H1 (cell line): Measurements from ENCODE around the gene ESRP2. TPM values are rescaled to one million over a fixed set of nuclear protein-coding genes. Genes with fewer than 3 reads are reported as not detected.

Experiments used
- CTCF ChIA-PET: fragments of 300-600 bp; sonication (Branson Sonifier 250); formaldehyde crosslinking; loops from one replicate; lab custom pipeline; 2021; ENCODE audit not compliant: partially characterized antibody; lab: Charles Lee
- POLR2A ChIA-PET: fragments of 300-600 bp; sonication (Branson Sonifier 250); formaldehyde crosslinking; loops from one replicate; lab custom pipeline; 2021; ENCODE audit warnings: inconsistent platforms; ENCODE audit not compliant: partially characterized antibody; lab: Charles Lee
- DNase-seq, 2 experiments: peaks; one replicate each; pipeline versions ENCODE4 v3.0.0 to v3.0.0-alpha.2; 2010 to 2022; ENCODE audit warnings: low spot score in 2 of 2, low read depth in 1 of 2, mixed read lengths in 1 of 2
- FAIRE-seq: peaks from 2 replicates; lab custom pipeline; 2011; peaks lifted over from hg19 to GRCh38; lab: Jason Lieb, UNC
- H2AFZ ChIP-seq: 2 replicates; pipeline ENCODE4 v1.8.1; 2012; ENCODE audit warnings: low read length, inconsistent platforms
- H2AK5ac ChIP-seq: 2 replicates; pipeline ENCODE4 v1.6.1; 2013; ENCODE audit warnings: low read depth, low read length
- H2BK120ac ChIP-seq: replicated peaks from 2 replicates; pipeline ENCODE3; 2013; ENCODE audit warnings: low read depth, low read length, inconsistent platforms
- H2BK12ac ChIP-seq: 2 replicates; pipeline ENCODE4 v1.6.1; 2013; ENCODE audit warnings: low read depth, low read length
- H2BK15ac ChIP-seq: 2 replicates; pipeline ENCODE4 v1.6.1; 2013; ENCODE audit warnings: low read length
- H2BK20ac ChIP-seq: 2 replicates; pipeline ENCODE4 v1.6.1; 2013; ENCODE audit warnings: low read length
- H2BK5ac ChIP-seq: 2 replicates; pipeline ENCODE4 v1.6.1; 2013; ENCODE audit warnings: low read depth, low read length
- H3K14ac ChIP-seq: 2 replicates; pipeline ENCODE4 v1.6.1; 2013; ENCODE audit warnings: inconsistent platforms; ENCODE audit not compliant: insufficient read length
- H3K18ac ChIP-seq: 2 replicates; pipeline ENCODE4 v1.6.1; 2013; ENCODE audit warnings: low read length; ENCODE audit errors: extremely low read depth
- H3K23ac ChIP-seq: 2 replicates; pipeline ENCODE4 v1.6.1; 2013; ENCODE audit warnings: inconsistent platforms; ENCODE audit not compliant: insufficient read length
- H3K23me2 ChIP-seq: 2 replicates; pipeline ENCODE4 v1.6.1; 2013; ENCODE audit warnings: low read depth, low read length
- H3K27ac ChIP-seq: 2 replicates; pipeline ENCODE4 v1.6.1; 2011; ENCODE audit warnings: low read depth, low read length, inconsistent platforms
- H3K27me3 ChIP-seq, 4 experiments: replicated peaks in 1 of 4; 1 replicate in 1 of 4; 2 replicates in 3 of 4; pipeline versions ENCODE4 v1.6.1 to v1.8.1; 2011 to 2013; ENCODE audit warnings: low read length in 3 of 4, mild to moderate bottlenecking in 3 of 4, inconsistent platforms in 2 of 4, mixed read lengths in 2 of 4, moderate library complexity in 1 of 4; ENCODE audit not compliant: control insufficient read depth in 3 of 4, insufficient read depth in 3 of 4; ENCODE audit errors: extremely low read depth in 1 of 4
- H3K36me3 ChIP-seq, 4 experiments: 2 replicates each; pipeline versions ENCODE4 v1.6.1 to v1.8.1; 2011 to 2013; ENCODE audit warnings: mild to moderate bottlenecking in 4 of 4, low read length in 3 of 4, moderate library complexity in 2 of 4, control low read depth in 1 of 4, inconsistent platforms in 1 of 4; ENCODE audit not compliant: insufficient read depth in 4 of 4, control insufficient read depth in 2 of 4
- H3K4ac ChIP-seq: replicated peaks from 2 replicates; pipeline ENCODE3; 2013; ENCODE audit warnings: low read length, low read depth, mixed read lengths, inconsistent platforms; ENCODE audit not compliant: insufficient read length
- H3K4me1 ChIP-seq, 4 experiments: replicated peaks in 1 of 4; 1 replicate in 1 of 4; 2 replicates in 3 of 4; pipeline versions ENCODE4 v1.6.1 to v1.8.1; 2011 to 2013; ENCODE audit warnings: low read length in 3 of 4, inconsistent platforms in 2 of 4, mixed read lengths in 1 of 4; ENCODE audit not compliant: insufficient read depth in 4 of 4, control insufficient read depth in 3 of 4
- H3K4me2 ChIP-seq, 2 experiments: 2 replicates each; pipeline versions ENCODE4 v1.6.1 to v1.8.1; 2011 to 2013; ENCODE audit warnings: low read depth in 2 of 2, low read length in 2 of 2, control low read depth in 1 of 2, inconsistent platforms in 1 of 2, mild to moderate bottlenecking in 1 of 2; ENCODE audit not compliant: insufficient read depth in 1 of 2
- H3K4me3 ChIP-seq, 4 experiments: fragments of 200-600, 300-600 bp in 1 of 4; sonication (generic), shearing (Covaris generic), sonication (Bioruptor Twin) in 1 of 4; 2 replicates each; pipeline versions ENCODE4 v1.5.1 to v1.8.1; 2011 to 2016; ENCODE audit warnings: low read length in 4 of 4, low read depth in 3 of 4, control low read depth in 2 of 4, inconsistent platforms in 2 of 4, mild to moderate bottlenecking in 2 of 4, mixed read lengths in 1 of 4, moderate library complexity in 1 of 4; ENCODE audit not compliant: insufficient read depth in 2 of 4; ENCODE audit errors: extremely low read depth in 1 of 4
- H3K56ac ChIP-seq: replicated peaks from 2 replicates; pipeline ENCODE3; 2013; ENCODE audit warnings: low read depth, mild to moderate bottlenecking, mixed read lengths, low read length, inconsistent platforms; ENCODE audit not compliant: insufficient read length
- H3K79me1 ChIP-seq: 2 replicates; pipeline ENCODE4 v1.6.1; 2013; ENCODE audit warnings: low read depth, low read length, control low read depth
- H3K79me2 ChIP-seq, 2 experiments: 2 replicates each; pipeline versions ENCODE4 v1.6.1 to v1.8.1; 2012 to 2013; ENCODE audit warnings: low read length in 2 of 2, mild to moderate bottlenecking in 2 of 2, inconsistent platforms in 1 of 2; ENCODE audit not compliant: insufficient read depth in 2 of 2, control insufficient read depth in 1 of 2
- H3K9ac ChIP-seq, 4 experiments: replicated peaks in 1 of 4; 1 replicate in 1 of 4; 2 replicates in 3 of 4; pipeline versions ENCODE4 v1.6.1 to v1.8.1; 2011 to 2013; ENCODE audit warnings: low read depth in 3 of 4, low read length in 3 of 4, control low read depth in 2 of 4, mild to moderate bottlenecking in 2 of 4, moderate library complexity in 2 of 4, inconsistent platforms in 1 of 4; ENCODE audit errors: extremely low read depth in 1 of 4
- H3K9me3 ChIP-seq, 2 experiments: 2 replicates each; pipeline versions ENCODE4 v1.6.1 to v1.8.1; 2012 to 2013; ENCODE audit warnings: mild to moderate bottlenecking in 2 of 2, moderate library complexity in 2 of 2, control low read depth in 1 of 2, inconsistent platforms in 1 of 2, low read depth in 1 of 2, low read length in 1 of 2, mixed read lengths in 1 of 2; ENCODE audit not compliant: insufficient read depth in 2 of 2
- H4K20me1 ChIP-seq, 2 experiments: replicated peaks in 1 of 2; 2 replicates each; pipeline versions ENCODE3 to v1.8.1; 2011 to 2013; ENCODE audit warnings: inconsistent platforms in 2 of 2, low read length in 2 of 2, mild to moderate bottlenecking in 1 of 2; ENCODE audit not compliant: insufficient read depth in 2 of 2, control insufficient read depth in 1 of 2
- H4K5ac ChIP-seq: 2 replicates; pipeline ENCODE4 v1.6.1; 2013; ENCODE audit warnings: low read length, low read depth, mixed read lengths, inconsistent platforms; ENCODE audit not compliant: insufficient read length
- H4K8ac ChIP-seq: 2 replicates; pipeline ENCODE4 v1.8.0; 2013; ENCODE audit warnings: mild to moderate bottlenecking, moderate library complexity, low read length, inconsistent platforms; ENCODE audit not compliant: insufficient read depth; ENCODE audit errors: extremely low read depth
- H4K91ac ChIP-seq: replicated peaks from 2 replicates; pipeline ENCODE3; 2013; ENCODE audit warnings: low read length, mixed read lengths, inconsistent platforms; ENCODE audit not compliant: insufficient read length
- KDM4A ChIP-seq: IDR thresholded peaks from one replicate; pipeline ENCODE4 v1.7.1; 2012; ENCODE audit warnings: low read depth, mild to moderate bottlenecking, moderate library complexity, low read length, inconsistent platforms; ENCODE audit not compliant: severe bottlenecking
- WGBS, 2 experiments: shearing (Covaris generic) in 1 of 2; methylation state at CpG; one replicate each; pipeline versions ENCODE4 v1.1.6 to v1.1.7; 2013 to 2015; ENCODE audit warnings: low lambda C conversion rate in 2 of 2, mixed read lengths in 2 of 2, inconsistent platforms in 1 of 2, low coverage in 1 of 2, missing lambda C conversion rate in 1 of 2; ENCODE audit not compliant: insufficient replicate concordance in 2 of 2, insufficient coverage in 1 of 2, insufficient read length in 1 of 2; ENCODE audit errors: extremely low coverage in 1 of 2, missing lambda C conversion rate in 1 of 2; 5-methylcytosine and 5-hydroxymethylcytosine counted together
- polyA plus RNA-seq, 7 experiments: library from polyadenylated mRNA; depleted of rRNA in 3 of 7; stranded (reverse) in 5 of 7; unstranded in 2 of 7; fragments of >200 nt in 5 of 7; fragments of 200-250 nt in 2 of 7; gene quantifications; 1 replicate in 5 of 7; 2 replicates in 1 of 7; 4 replicates in 1 of 7; pipeline versions ENCODE4 v1.2.1 to v1.2.3, GENCODE V29; 2011 to 2013; ENCODE audit warnings: missing spikeins in 2 of 7, mixed read lengths in 2 of 7
- total RNA-seq: library from RNA; stranded (reverse); fragmentation: NEBNext Ultra II Directional; extraction: Animal tissue kit (Norgen Biotek cat#: 25700); gene quantifications from 2 replicates; pipeline ENCODE4 v1.2.1, GENCODE V29; 2021

Gene ESRP2
- total and polyA plus RNA-seq, 2 of the 8 experiments (the other 6 are each of a cell fraction or from before 2014, with no cell fraction given) = 35.1 to 45.8 TPM

DNA sequence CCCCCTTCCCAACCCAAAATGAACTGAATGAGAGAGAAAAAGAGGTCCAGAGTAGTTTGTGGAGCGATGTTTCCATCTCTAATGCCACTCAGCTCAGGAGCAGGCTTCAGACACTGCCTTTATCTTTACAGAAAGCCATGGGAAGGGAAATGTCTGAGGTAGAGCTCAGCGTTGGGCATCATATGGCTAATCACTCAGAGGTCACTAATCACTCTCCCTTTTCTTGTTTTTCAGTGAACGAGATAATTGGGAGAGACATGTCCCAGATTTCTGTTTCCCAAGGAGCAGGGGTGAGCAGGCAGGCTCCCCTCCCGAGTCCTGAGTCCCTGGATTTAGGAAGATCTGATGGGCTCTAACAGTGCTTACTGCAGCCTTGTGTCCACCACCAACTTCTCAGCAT lies 9.8 kb downstream of the ESRP2 start:
- H3K4ac ChIP-seq = no peak overlapping the region
- peaks cover 0 to 2% (median 0%) of the 10 kb centered on the region in 4 experiments; a peak in 1 of 7 replicates for H3K4me1 ChIP-seq
- DNase-seq = no peak
- no peak overlapping the region for H3K4me2 ChIP-seq
- no peak overlapping the region for H4K91ac ChIP-seq
- ChIA-PET POLR2A (interaction anchor here (0.7 to 1.5 kb wide), 2 partner anchors 9 to 10 kb away, joined by 4 read pairs; partner anchors contain the start of gene ESRP2), CTCF (interaction anchor here (1.3 kb wide), 1 partner anchor 10 kb away, joined by 3 read pairs; no protein-coding TSS in a partner anchor)
- no peak overlapping the region for H3K27ac ChIP-seq
- H3K79me2 ChIP-seq = no peaks in the 10 kb centered on the region
- no peak overlapping the region for H2AK5ac ChIP-seq
- no peak overlapping the region for H2BK12ac ChIP-seq
- H2BK5ac ChIP-seq = no peak overlapping the region
- no peak for TF ChIP-seq KDM4A
- H3K56ac ChIP-seq = no peak overlapping the region
- peaks cover 2 to 11% of the 10 kb centered on the region in 2 experiments for H4K20me1 ChIP-seq
- H4K5ac ChIP-seq = no peak overlapping the region
- WGBS, 2 experiments = 89% methylated on average over 4 of the region's 4 CpGs; no CpG with 5 or more reads in 1 of the 2 experiments
- no peak overlapping the region for H3K18ac ChIP-seq
- H4K8ac ChIP-seq = peak overlapping the region; percentile 12; the same call in 1 of the 2 replicates
- H3K9me3 ChIP-seq = no peaks in the 10 kb centered on the region
- no peak for FAIRE-seq
- no peaks in the 10 kb centered on the region for H3K23me2 ChIP-seq
- H3K4me3 ChIP-seq = no peak overlapping the region
- no peak overlapping the region for H2BK15ac ChIP-seq
- H3K14ac ChIP-seq = no peak overlapping the region
- H2AFZ ChIP-seq = no peak overlapping the region
- peaks cover 7 to 29% (median 14%) of the 10 kb centered on the region in 4 experiments for H3K36me3 ChIP-seq
- no peak overlapping the region for H2BK20ac ChIP-seq
- H2BK120ac ChIP-seq = no peak overlapping the region
- no peak overlapping the region for H3K9ac ChIP-seq
- no peaks in the 10 kb centered on the region for H3K79me1 ChIP-seq
- H3K27me3 ChIP-seq = no peaks in the 10 kb centered on the region
- H3K23ac ChIP-seq = no peak overlapping the region
